Measurements from ENCODE around the gene CLEC16A.
"Not testable (repeated sequence)": the region's sequence is repeated elsewhere in the genome, so short reads cannot be mapped to it uniquely, and the experiment has no call there.

The CLEC16A gene

DNA sequence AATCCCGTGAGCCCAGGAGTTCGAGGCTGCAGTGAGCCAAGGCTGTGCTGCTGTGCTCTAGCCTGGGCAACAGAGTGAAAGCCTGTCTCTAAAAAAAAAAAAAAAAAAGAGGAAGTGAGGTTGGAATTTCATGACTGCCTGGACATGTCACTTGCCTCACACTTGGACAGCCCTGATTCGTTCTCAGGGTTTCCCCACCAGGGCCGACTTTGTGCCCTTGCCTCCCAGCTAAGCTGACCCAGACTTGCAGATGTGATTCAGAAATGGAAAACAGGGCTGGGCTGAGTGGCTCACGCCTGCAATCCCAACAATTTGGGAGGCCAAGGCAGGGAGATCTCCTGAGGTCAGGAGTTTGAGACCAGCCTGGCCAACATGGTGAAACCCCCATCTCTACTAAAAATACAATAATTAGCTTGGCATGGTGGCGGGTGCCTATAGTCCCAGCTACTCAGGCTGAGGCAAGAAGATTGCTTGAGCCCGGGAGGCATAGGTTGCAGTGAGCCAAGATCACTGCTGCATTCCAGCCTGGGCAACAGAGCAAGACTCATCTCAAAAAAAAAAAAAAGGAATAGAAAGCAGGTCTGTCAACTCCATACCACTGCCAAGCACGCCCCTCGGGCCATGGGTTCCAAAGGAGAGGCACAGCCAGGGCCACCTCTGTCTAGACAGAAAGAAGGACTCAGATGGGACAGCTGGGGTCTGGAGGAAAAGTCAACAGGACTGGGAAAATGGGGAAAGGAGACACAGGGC lies 264.7 kb downstream of the CLEC16A start:
- no peak for DNase-seq

DNA sequence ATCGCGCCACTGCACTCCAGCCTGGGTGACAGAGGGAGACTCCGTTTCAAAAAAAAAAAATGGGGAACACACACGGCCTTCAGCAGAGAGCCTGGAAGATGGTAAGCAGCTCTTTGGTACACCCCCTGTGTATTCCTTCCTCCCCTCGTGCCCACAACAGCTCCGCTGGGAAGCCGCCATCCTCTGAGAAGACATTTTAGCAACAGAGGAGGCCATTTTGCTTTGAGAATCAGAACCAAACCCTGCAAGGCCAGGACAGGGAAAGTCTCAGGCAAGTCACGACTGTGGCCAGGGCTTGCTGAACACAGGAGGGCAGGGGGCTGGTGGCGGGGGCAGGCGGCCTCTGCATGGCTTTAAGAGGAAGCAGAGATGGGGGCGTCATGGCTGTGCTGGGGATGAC lies 265.9 kb downstream of the CLEC16A start:
- DNase-seq: no peak

DNA sequence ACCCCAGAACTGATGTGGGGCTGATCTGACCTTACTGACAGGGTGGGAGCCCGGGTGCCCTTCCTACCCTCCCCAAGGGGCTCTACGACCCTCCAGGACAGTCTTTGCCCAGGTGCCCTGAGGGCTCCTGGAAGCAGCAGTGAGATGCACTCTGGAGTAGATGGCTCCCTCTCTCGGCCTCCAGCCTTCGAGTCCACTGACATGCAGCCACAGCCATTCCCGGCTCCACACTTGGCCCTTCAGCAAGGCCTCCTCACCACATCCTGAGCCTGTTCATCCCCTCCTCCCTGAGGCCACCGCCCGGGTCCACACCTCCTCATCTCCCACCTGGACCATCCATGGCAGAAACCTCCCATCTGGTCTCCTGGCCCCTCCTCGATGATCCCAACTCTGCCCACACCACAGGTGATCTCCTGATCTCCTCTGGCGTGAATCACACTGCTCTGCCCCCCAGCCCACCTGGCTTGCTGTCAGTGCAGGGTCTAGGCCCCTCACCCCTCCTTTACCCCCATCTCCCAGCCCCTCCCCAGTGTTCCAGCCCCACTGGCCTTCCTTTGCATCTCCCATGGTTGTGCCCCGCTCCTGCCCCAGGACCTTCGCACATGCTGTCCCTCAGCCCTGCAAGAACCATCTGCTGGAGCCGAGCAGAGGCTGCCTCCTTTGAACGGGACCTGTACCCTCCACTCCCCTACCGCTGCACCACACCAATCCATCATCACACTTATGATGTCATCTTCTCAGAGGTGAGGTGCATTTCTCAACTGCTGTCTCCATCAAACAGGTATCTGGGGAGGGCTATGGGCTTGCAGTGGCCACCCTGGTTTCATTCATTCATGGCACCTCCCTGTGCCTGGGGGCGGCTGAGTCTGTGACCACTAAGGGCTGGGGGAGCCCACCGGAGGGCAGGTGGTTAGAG lies 267.0 kb downstream of the CLEC16A start:
- DNase-seq: no peak

DNA sequence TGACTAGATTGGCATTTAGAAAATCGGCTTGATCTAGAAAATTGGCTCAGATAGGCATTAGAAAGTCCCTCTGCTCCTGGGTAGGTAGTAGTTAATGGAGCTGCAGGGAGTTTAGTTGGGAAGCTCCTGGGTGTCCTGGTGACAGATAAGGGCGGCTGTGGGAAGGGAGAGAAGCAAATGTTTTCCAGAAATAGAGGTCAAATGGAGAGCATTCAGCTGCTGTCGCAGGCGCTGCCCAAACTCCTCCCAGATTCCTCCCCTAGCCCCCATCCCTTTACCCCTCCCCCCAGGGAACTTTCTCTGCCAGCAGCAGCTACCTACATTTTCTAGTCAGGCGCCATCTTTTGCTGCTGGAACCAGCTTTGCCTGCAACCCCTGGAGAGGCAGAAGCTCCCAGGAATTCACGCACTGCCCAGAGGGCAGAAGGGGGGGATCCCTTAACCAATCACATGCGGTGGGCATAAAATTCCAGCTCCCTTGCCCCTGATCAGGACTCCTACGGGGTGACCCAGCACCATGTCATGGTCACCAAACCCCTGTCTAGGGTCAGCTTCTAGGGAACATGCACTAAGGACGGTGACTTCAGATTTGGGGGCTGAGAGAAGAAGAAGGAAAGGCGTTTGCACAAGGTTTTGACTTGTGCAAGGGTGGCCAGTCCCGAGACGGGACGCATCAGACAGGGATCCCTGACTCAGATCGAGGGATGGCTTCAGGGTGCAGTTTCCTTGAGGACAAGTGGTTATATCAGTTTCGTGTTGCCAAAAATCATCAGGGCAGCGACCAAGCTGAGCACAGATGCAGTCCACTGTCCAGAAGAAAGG lies 267.8 kb downstream of the CLEC16A start:
- DNase-seq: no peak

DNA sequence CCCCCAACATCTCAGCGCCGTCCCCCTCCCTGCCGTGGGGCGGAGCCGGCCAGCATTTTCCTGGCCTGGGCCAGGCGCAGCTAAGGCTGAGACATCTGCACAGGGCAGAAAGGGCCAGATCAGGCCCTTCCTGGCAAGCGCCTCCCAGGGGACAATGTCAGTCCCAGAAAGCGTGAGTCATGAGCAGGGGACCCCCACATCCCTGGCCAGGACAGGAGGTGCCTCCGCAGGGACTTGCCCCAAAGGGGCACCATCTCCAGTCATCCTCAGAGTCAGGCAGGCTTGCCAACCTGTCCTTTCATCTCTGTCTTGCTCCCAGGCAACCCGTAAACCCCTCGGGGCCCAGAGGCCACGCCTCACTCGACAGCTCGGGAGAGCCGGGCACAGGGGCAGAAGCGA lies 268.4 kb downstream of the CLEC16A start:
- no peak for DNase-seq

DNA sequence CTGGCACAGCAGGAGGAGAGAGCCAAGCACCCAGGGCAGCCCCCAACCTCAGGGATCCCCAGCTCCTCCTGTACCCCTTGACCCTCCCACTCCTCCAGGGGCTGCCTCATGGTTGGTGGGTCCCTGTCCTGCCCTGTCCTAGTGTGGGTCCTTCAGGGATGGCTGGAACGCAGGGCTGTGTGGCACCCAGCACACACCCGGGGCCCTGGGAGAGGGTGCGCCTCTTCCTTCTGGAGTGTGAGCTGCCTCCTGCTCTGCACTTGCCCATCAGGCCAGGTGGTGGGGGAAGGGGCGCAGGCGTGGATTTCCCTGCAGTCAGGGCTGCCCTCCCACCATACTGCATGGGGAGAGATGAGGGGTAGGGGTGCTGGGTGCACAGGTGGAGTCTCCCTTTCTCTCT lies 269.0 kb downstream of the CLEC16A start:
- DNase-seq: no peak

DNA sequence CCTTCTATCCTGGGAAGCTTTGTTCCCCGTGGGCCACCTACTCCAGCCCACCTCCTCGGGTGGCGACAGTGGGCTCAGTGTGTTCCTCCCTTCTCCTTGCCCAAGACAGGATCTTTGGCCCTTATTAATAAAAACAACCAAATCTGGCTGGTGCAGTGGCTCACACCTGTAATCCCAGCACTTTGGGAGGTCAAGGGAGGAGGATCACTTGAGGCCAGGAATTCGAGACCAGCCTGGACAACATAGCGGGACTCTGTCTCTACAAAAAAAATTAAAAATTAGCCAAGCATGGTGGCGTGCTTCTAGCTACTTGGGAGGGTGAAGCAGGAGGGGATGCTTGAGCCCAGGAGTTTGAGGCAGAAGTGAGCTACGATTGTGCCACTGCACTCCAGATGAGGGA lies 269.4 kb downstream of the CLEC16A start:
- DNase-seq: no peak

DNA sequence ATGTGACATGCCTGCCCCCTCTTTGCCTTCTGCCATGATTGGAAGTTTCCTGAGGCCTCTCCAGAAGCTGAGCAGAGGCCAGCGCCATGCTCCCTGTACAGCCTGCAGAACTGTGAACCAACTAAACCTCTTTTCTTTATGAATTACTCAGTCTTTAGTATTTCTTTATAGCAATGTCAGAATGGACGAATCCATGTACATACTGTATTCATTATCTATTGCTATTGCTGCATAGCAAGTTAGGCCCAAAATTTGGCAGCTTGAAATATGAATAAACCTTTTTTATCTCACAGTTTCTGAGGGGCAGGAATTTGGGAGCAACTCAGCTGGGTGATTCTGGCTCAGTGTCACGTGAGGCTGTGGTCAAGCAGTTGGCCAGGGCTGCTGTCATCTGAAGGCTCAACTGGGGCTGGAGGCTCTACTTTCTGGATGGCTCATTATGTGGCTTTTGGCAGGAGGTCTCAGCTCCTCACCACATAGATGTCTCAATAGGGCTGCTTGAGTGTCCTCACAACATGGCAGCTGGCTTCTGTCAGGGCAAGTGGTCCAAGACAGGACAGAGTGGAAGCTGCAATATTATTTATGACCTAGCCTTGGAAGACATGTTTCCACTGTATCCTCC lies 271.7 kb downstream of the CLEC16A start:
- no peak for DNase-seq

DNA sequence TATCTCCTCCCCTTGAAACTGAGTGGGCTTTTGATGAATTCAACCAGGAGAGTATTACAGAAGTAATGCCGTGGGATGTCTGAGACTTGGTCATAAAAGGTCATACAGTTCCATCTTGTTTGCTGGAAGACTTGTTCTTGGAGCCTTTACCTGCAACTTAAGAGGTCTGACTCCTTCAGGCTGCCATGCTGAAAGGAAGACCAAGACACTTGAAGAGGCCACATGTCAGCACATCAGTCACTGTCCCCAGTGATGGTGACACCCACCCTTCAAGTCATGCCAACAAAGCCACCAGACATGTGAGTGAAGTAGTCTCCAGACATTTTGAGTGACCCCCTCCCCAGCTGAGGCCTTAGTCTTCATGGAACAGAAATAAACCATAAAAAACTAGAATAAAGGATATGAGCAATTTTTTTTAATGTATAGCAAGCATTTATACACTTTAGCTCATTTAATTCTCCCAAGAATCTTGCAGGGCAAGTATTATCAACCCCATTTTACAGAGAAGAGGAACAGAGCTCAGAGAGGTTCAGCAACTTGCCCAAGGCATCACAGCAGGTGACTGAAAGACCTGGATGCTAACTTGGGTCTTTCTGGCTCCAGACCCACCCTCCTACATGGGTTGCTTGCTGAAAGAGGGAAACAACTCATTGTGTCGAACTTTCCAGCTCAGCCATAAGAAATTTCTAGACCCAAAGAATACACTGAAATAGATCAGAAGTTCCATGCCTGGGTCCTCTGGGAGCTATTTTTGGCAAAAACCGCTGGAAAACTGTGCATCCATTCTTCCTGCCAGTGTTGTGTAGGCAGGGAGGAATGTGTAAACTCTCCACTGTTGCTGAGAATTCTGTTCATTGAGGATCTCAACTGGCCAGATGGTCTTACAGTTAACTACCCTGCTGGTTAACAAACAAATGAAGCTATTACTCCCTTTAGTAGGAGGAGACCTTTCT lies 273.6 kb downstream of the CLEC16A start:
- DNase-seq: no peak

DNA sequence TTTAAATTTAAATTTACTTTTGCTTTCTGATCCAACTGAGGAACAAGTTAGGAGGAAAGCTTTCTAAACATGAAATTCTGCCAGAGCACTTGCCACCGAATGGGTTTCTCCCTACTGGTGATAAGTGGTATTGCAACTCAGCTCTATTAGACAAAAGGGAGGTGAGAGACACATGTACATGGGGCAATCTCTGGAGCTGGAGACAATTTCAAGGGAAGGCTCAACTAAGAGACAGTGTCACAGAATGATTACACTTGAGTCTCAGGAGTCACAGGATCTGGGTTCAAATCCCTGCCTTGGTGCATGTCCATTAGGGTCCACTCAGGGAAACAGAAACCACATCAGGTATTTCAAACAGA lies 274.2 kb downstream of the CLEC16A start:
- no peak for DNase-seq

DNA sequence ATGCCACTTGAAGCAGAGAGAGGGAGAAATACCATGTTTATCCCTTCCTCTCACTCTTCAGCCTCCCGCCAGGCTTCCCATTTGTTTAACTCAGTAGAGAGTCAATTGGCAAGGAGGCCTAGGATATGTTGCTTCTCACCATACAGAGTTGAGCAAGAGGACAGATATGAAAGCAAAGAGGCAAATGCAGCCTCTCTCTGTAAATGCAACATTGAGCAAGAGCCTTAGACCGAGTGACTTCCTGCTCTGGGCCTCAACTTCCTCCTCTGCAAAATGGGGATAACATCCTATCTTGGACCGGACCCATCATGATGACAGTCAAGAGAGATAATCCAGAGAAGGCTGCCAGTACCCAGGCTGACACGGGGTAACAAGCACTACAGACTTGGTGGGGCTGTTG lies 274.8 kb downstream of the CLEC16A start:
- no peak for DNase-seq

DNA sequence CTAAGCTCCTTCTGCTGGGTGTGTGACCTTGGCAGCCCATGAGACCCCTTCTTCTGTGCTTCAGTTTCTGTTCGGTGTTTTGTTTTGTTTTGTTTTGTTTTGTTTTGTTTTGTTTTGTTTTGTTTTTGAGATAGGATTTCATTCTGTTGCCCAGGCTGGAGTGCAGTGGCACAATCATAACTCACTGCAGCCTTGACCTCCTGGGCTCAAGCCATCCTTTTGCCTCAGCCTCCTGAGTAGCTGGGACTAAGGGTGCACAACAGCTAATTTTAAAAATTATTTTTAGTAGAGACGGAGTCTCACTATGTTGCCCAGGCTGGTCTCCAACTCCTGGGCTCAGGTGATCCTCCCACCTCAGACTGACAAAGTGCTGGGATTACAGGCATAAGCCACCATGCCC lies 276.1 kb downstream of the CLEC16A start:
- not testable (repeated sequence) for DNase-seq

DNA sequence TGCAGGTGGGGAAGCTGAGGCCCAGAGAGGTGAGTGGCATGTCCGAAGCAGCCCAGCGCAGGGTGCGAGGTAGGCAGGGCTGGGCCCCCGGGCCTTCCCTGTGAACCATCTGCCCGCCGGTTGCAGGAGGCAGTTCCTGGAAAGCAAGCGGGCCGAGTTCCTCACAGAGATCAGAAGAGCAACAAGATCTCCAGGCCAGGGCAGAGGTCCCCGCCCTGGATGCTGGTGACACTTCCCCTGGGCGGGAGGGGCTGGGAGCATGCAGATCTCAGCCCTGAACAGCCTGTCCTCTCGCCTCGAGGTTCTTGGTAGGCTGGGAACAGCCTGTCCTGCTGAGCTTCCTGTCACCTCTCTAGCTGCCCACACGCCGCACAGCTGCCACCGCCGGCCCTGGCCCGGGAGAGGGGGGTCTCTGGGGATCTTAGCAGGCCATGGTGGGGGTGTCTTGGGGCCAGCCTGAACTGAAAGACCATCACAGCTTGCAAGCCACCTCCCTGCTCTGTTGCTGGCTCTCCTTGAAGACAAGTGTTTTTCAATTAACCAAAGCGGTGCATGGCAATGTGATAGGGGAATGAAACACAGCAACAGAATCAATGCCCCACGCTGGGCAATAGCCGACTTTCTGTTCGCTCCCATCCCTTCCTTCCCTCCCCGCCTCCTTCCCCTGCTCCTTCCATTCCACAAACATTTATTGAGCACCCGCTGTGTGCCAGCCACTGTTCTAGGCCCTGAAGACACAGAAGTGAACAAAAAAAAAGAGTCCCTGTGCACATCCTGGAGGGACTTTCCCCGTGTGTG lies 279.9 kb downstream of the CLEC16A start:
- no peak for DNase-seq

DNA sequence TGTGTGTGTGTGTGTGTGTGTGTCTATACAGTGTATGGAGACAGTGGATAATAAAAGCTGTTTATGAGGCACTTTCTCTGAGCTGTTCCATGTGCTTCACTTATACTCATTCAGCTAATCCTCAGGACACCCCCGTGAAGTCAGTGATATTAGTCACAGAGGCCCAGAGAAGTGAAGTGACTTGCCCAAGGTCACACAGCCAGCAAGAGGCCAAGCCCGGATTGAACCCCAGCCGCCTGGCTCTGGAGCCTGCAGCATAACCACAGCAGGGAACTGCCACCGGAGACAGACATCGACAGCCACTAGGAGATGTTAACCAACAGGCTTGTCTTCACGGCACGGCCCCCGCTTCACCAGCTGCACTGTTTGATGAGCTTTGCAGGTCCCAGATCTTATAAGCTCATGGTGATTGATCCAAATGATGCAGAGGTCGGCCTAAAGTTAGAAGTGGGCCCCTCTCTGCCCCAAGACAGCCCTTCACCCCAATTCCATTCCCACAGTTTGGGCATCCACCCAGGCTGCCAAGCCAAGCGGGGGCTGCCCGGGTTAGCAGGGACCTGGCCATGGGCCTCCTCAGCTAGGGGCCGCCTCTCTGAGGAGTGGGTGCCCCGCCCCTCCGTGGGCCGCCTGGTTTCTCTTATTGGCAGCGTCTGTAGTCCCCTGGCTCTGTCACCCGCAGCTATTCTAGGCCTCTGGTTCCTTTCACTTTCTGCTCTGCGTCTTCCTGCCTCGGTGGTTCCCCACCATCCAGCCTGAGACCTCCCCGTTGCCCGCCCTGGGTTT lies 280.7 kb downstream of the CLEC16A start:
- no peak for DNase-seq

DNA sequence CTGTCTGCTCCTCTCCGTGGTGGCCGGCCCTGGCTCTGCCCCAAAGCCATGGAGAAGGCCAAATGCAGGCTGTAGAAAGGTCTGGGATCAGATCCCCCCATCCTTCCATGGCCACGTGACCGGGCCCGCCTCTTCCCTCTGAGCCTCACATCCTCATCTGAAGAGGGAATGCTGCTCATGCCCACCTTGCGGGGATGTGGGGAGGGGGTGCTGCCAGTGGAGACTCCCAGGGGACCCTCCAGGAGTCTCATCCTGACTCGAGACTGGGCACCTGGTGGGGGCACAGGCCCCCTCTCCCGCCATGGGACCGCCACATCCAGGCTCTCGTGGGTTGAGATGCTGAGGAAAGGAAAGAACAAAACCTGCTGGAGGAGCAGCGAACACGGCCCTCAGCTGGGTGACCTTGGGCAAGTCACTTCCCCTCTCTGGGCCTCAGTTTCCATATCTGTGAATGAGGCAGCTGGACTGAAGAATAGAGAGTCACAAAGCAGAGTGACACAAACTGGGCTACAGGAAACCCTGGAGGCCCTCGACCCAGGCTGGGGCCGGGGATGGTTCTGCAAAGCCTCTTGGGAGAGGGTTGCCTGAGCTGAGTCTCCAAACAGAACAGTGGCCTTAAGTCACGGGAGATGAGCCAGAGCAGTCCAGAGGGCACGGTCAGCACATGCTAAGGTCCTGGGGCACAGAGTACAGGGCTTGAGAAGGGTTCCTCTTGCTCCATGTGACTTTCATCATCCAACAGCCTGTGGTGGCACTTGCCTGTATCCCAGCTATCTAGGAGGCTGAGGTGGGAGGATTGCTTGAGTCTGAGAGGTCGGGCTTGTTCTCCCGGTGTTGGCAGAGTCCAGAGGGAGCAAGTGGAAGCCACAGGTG lies 281.5 kb downstream of the CLEC16A start:
- no peak for DNase-seq

DNA sequence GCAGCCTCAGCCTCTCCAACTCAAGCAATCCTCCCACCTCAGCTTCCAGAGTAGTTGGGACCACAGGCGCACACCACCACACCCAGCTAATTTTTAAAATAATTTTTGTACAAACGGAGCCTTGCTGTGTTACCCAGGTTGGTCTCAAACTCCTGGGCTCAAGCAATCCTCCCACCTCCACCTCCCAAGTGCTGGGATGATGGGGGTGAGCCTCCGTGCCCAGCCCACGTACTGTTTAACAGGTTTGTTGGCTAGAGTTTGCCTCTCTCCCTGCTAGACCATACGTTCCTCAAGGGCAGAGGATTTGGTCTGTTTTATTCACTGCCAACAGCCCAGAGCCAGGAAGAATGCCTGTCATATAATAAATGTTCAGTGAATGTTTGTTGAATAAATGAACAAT lies 285.1 kb downstream of the CLEC16A start:
- DNase-seq: no peak

DNA sequence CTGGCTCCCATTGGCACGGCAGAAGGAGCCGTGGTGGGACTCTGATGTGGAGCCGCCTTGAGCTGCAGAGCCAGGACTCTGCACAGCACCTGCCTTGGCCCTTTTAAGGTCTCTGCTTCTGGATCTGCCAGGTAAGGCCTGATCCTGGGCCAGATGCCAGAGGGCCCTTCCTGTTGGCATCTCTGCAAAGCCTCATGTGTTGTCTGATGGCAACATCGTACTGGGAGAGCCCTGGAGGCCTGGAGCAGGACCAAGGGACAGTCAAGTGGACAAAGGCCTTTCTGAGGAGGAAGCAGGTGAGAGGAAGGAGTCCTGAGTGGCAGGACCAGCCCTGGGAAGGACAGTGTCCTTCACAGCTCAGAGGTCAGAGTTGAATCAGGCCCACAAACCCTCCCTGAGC lies 285.5 kb downstream of the CLEC16A start:
- DNase-seq: no peak

DNA sequence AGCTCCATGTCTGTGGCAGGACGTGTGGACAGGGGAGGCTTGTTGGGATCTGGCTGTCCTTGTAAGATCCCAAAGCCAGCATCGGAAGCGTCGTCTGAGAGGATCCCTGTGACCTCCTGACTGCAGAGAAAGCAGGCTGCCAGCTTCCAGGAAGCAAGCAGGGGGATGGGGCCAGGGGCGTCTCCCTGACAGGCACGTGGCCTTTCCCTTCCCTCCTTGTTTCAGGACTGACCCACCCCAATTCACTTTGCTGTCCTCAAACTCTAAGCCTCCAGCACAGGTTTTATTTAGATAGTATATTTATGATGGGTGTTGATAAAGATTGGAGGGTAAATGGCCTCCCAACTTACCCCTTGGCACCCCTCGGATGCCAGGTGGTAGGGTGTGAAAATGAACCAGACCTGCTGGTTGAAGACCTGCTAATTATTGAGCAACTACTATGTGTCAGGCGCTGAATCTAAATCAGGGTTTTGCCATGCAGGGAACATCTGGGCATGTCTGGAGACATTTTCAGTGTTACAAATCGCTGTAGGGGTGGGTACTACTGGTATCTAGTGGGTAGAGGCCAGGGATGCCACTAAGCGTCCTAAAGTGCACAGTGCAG lies 287.1 kb downstream of the CLEC16A start:
- no peak for DNase-seq

All from fibroblast of skin of scalp (primary cell).